ENCODE data around the gene TBRG4.

The TBRG4 gene

GRCh38 chr7:45150199-45150598, 38.7 kb upstream of the TBRG4 start:
- no peaks in the 10 kb centered on the region for H3K9me3 Mint-ChIP-seq
- ATAC-seq: no peak
- H3K4me3 Mint-ChIP-seq: no peak overlapping the region
- no peaks in the 10 kb centered on the region for H3K36me3 Mint-ChIP-seq
- H3K27ac Mint-ChIP-seq: no peak overlapping the region
- peaks cover 78% of the 10 kb centered on the region for H3K27me3 Mint-ChIP-seq
- no peaks in the 10 kb centered on the region for H3K4me1 Mint-ChIP-seq

GRCh38 chr7:45149606-45150005, 38.1 kb upstream of the TBRG4 start:
- Mint-ChIP-seq H3K9me3 (no peaks in the 10 kb centered on the region), H3K27ac (no peak overlapping the region), H3K36me3 (no peaks in the 10 kb centered on the region)

GRCh38 chr7:45148653-45148973, 37.1 kb upstream of the TBRG4 start:
- no peaks in the 10 kb centered on the region for H3K9me3 Mint-ChIP-seq
- no peaks in the 10 kb centered on the region for H3K36me3 Mint-ChIP-seq
- peaks cover 92% of the 10 kb centered on the region for H3K27me3 Mint-ChIP-seq

More at GRCh38 chr7:45149606-45150005, 38.1 kb upstream of the TBRG4 start:
- Mint-ChIP-seq H3K4me1 (no peaks in the 10 kb centered on the region), H3K27me3 (peaks cover 84% of the 10 kb centered on the region), H3K4me3 (no peak overlapping the region)
- no peak for ATAC-seq

GRCh38 chr7:45147858-45148652, 36.6 kb upstream of the TBRG4 start:
- no peak overlapping the region for H3K4me3 Mint-ChIP-seq
- ATAC-seq: peak; percentile 39
- no peaks in the 10 kb centered on the region for H3K9me3 Mint-ChIP-seq
- no peaks in the 10 kb centered on the region for H3K4me1 Mint-ChIP-seq
- H3K36me3 Mint-ChIP-seq: no peaks in the 10 kb centered on the region
- H3K27me3 Mint-ChIP-seq: peaks cover 88% of the 10 kb centered on the region
- no peak overlapping the region for H3K27ac Mint-ChIP-seq

More at GRCh38 chr7:45148653-45148973, 37.1 kb upstream of the TBRG4 start:
- no peak for ATAC-seq
- H3K4me1 Mint-ChIP-seq: no peaks in the 10 kb centered on the region
- no peak overlapping the region for H3K4me3 Mint-ChIP-seq
- H3K27ac Mint-ChIP-seq: no peak overlapping the region

- H3K27me3 Mint-ChIP-seq: peaks cover 79% of the 10 kb centered on the region
- no peak for ATAC-seq
- no peaks in the 10 kb centered on the region for H3K4me1 Mint-ChIP-seq
- no peak overlapping the region for H3K4me3 Mint-ChIP-seq
- no peaks in the 10 kb centered on the region for H3K9me3 Mint-ChIP-seq
- no peaks in the 10 kb centered on the region for H3K36me3 Mint-ChIP-seq
- no peak overlapping the region for H3K27ac Mint-ChIP-seq
Measured at GRCh38 chr7:45146531-45147379, 35.3 kb upstream of the TBRG4 start.

- Mint-ChIP-seq H3K36me3 (no peaks in the 10 kb centered on the region), H3K27me3 (peaks cover 71% of the 10 kb centered on the region), H3K4me3 (no peak overlapping the region), H3K27ac (no peak overlapping the region), H3K4me1 (peaks cover 2% of the 10 kb centered on the region), H3K9me3 (peaks cover under 1% of the 10 kb centered on the region)
- ATAC-seq: no peak
Measured at GRCh38 chr7:45145881-45146280, 34.4 kb upstream of the TBRG4 start.

- H3K27ac Mint-ChIP-seq: no peak overlapping the region
- H3K9me3 Mint-ChIP-seq: peaks cover 3% of the 10 kb centered on the region
- H3K36me3 Mint-ChIP-seq: no peaks in the 10 kb centered on the region
- peaks cover 7% of the 10 kb centered on the region for H3K4me1 Mint-ChIP-seq
- no peak overlapping the region for H3K4me3 Mint-ChIP-seq
- no peak for ATAC-seq
- H3K27me3 Mint-ChIP-seq: peaks cover 49% of the 10 kb centered on the region
Measured at GRCh38 chr7:45143616-45144015, 32.1 kb upstream of the TBRG4 start.

GRCh38 chr7:45140827-45141226, 29.3 kb upstream of the TBRG4 start:
- H3K27me3 Mint-ChIP-seq: peaks cover 24% of the 10 kb centered on the region
- peaks cover 3% of the 10 kb centered on the region for H3K9me3 Mint-ChIP-seq
- no peak overlapping the region for H3K4me3 Mint-ChIP-seq
- H3K27ac Mint-ChIP-seq: no peak overlapping the region
- peaks cover 14% of the 10 kb centered on the region for H3K4me1 Mint-ChIP-seq
- ATAC-seq: peak; percentile 59
- no peaks in the 10 kb centered on the region for H3K36me3 Mint-ChIP-seq

GRCh38 chr7:45138433-45139267, 27.2 kb upstream of the TBRG4 start:
- ATAC-seq: no peak
- Mint-ChIP-seq H3K4me3 (no peak overlapping the region), H3K4me1 (peaks cover 16% of the 10 kb centered on the region), H3K36me3 (no peaks in the 10 kb centered on the region), H3K27me3 (peaks cover 2% of the 10 kb centered on the region), H3K9me3 (peaks cover 3% of the 10 kb centered on the region), H3K27ac (no peak overlapping the region)

- H3K4me1 Mint-ChIP-seq: peaks cover 16% of the 10 kb centered on the region
- peaks cover 9% of the 10 kb centered on the region for H3K27me3 Mint-ChIP-seq
- peak; percentile 69 for ATAC-seq
- no peak overlapping the region for H3K27ac Mint-ChIP-seq
- no peak overlapping the region for H3K4me3 Mint-ChIP-seq
- peaks cover 3% of the 10 kb centered on the region for H3K9me3 Mint-ChIP-seq
- H3K36me3 Mint-ChIP-seq: no peaks in the 10 kb centered on the region
Measured at GRCh38 chr7:45136106-45137060, 24.9 kb upstream of the TBRG4 start.

GRCh38 chr7:45133877-45134276, 22.4 kb upstream of the TBRG4 start:
- no peak overlapping the region for H3K4me3 Mint-ChIP-seq
- no peak for ATAC-seq
- H3K27ac Mint-ChIP-seq: no peak overlapping the region
- peaks cover 9% of the 10 kb centered on the region for H3K27me3 Mint-ChIP-seq
- H3K9me3 Mint-ChIP-seq: no peaks in the 10 kb centered on the region
- H3K4me1 Mint-ChIP-seq: peaks cover 9% of the 10 kb centered on the region
- H3K36me3 Mint-ChIP-seq: no peaks in the 10 kb centered on the region

GRCh38 chr7:45133352-45133751, 21.9 kb upstream of the TBRG4 start:
- no peak for ATAC-seq
- no peak overlapping the region for H3K4me3 Mint-ChIP-seq
- no peak overlapping the region for H3K27ac Mint-ChIP-seq
- H3K27me3 Mint-ChIP-seq: peaks cover 9% of the 10 kb centered on the region
- H3K4me1 Mint-ChIP-seq: peaks cover 9% of the 10 kb centered on the region
- no peaks in the 10 kb centered on the region for H3K9me3 Mint-ChIP-seq
- H3K36me3 Mint-ChIP-seq: no peaks in the 10 kb centered on the region

GRCh38 chr7:45132708-45133320, 21.3 kb upstream of the TBRG4 start:
- ATAC-seq: no peak
- Mint-ChIP-seq H3K27me3 (peaks cover 9% of the 10 kb centered on the region), H3K9me3 (no peaks in the 10 kb centered on the region), H3K27ac (no peak overlapping the region), H3K4me1 (peaks cover 9% of the 10 kb centered on the region), H3K36me3 (no peaks in the 10 kb centered on the region), H3K4me3 (no peak overlapping the region)

GRCh38 chr7:45131891-45132290, 20.4 kb upstream of the TBRG4 start:
- Mint-ChIP-seq H3K27ac (no peak overlapping the region), H3K9me3 (no peaks in the 10 kb centered on the region), H3K4me1 (peaks cover 9% of the 10 kb centered on the region), H3K27me3 (peaks cover 9% of the 10 kb centered on the region), H3K4me3 (no peak overlapping the region), H3K36me3 (no peaks in the 10 kb centered on the region)
- no peak for ATAC-seq
